ENCODE measurements around the gene PALLD. TPM values are rescaled to one million over a fixed set of nuclear protein-coding genes. Genes with fewer than 3 reads are reported as not detected.

Gene PALLD
- total RNA-seq, 1 experiment from 2014 or later = 20.9 TPM

DNA sequence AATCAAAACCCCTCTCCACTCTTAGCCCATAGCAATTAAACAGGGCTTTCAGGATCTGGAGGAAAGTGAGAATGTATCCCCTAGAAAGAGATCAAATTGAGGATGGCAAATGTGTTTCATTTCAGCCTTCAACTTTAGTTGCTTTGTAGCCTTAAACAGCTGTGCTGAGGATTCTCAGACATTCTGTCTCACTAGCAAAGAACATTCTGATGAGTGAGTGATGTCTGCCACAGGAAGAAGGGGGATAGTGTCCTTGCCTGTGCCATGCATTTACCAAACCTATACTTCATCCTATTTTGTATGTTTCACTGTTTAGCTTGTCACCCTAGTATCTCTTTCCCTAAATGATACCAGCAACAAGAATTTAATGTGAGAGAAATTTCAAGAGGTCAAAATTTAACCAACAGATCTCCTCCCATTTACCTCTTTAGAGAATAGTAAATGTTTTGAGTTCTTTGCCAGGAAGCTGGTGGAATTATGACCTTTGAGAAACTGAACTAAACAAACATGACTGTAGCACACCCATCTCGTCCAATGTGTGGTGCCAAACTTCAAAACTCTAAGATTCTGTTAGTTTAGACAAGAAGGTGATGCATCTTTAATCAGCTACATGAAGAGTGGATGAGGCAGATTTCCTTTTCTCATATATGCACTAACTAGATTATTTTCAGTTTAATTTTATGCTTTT, 165.6 kb downstream of the PALLD start:
- in situ Hi-C loops (cut with HindIII; ENCODE audit: low pct_unique_long_range_greater_than_20kb, low sequenced_read_pairs) = no loop called here
- no peak for DNase-seq (ENCODE audit: low read depth, low spot score)

DNA sequence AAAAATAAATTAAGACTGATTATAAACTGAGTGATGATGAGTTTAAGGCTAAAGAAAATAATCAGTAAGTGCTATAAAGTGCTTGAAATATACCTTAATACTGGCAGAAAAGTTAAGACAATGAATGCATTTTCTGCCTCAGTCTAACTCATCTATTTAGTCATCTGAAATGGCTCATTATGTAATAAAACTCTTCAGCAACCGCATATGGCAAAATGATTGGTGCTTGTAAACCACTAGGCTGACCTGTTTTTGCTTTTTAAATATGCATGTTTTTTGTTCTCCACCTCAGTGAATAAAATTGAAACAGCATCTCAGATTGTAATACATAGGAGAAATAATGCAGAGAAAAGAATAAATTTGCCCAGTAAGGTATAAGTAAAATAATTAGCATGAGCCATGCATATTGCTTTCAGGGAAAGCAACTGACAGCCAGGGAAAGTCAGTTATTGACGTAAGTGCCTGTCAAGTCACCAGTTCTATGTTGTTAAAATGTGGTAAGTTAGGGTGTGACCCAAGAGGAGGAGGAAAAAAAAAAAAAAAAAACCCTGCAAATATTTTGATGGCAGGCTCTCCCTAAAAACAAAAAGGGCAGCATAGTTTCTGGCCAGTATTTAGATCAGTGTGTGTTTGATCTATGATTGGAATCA, 167.5 kb downstream of the PALLD start:
- DNase-seq (ENCODE audit: low read depth, low spot score) = no peak
- in situ Hi-C loops (cut with HindIII; ENCODE audit: low pct_unique_long_range_greater_than_20kb, low sequenced_read_pairs) = no loop called here

DNA sequence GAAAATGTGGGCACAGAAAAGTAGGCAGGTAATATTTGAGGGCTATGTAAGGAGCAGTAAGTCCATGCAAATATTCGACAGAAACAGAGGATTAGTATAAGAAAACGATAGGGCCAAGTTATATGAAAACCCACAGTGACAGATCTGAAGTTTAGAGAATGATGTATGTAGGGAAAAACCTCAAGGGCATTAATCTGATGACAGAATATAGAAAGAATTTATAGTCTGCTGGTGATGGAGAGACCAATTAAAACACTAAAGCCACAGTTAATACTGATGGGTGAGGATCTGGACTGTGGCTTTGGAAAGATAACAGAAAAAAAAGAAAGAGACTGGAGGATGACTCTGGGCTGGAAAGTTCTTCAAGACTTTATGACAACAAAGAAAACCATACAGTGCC, 169.7 kb downstream of the PALLD start:
- in situ Hi-C loops (cut with HindIII; ENCODE audit: low pct_unique_long_range_greater_than_20kb, low sequenced_read_pairs) = no loop called here
- no peak for DNase-seq (ENCODE audit: low read depth, low spot score)

DNA sequence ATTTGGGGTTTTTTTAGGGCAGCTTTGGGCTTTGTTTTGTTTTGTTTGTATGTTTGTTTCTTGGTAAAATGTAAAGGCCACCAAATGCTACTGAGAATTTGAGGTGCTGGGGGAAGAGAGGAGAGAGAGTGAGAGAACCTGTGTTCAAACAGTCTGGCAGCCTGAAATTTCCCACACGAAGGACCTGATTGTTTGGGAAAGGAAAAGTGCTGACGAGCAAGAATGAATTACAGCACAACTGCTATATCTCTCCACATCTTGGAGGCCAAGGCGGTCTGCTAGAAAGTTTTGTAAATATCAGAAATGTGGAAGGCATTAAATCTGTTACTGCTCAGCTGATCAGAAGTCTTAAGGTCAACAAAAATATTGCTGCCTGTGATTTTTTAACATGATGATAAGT, 170.5 kb downstream of the PALLD start:
- in situ Hi-C loops (cut with HindIII; ENCODE audit: low pct_unique_long_range_greater_than_20kb, low sequenced_read_pairs) = no loop called here

DNA sequence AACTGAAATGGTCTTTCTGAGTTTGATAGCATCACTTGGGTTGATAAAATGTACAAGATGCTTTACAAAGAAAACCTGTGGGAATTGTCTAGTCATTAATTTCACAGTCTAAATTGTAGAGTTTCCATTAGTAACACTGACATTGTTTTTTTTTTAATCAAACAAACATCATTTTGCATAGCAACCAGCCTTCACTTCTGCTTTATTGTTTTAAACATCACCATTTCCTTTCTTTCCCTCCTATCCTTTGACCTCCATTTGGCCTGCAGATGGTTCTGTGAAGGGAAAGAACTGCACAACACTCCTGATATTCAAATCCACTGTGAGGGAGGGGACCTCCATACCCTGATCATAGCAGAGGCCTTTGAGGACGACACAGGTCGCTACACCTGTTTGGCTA, 171.1 kb downstream of the PALLD start:
- DNase-seq (ENCODE audit: low read depth, low spot score) = no peak
- in situ Hi-C loops (cut with HindIII; ENCODE audit: low pct_unique_long_range_greater_than_20kb, low sequenced_read_pairs) = no loop called here

More for the DNA sequence above, 170.5 kb downstream of the PALLD start:
- no peak for DNase-seq (ENCODE audit: low read depth, low spot score)

DNA sequence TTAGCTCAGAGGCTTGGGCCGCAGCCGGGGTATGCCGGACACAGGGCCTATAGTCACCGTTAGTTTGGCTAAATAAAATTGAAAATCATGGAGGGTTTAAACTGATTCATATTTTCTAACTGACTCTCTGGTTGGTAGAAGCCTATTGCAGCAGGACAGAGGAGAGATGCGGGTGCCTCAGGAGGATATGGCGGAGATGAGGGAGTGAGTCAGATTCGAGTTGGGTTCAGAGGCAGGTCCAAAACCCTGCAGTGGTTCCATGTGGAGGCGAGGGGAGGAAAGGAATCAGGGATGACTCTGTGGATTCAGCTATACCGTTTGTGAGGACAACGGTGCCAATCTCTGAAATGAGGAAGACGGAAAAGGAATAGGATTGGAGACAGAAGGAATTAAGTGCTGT, 176.6 kb downstream of the PALLD start:
- no peak for DNase-seq (ENCODE audit: low read depth, low spot score)
- in situ Hi-C loops (cut with HindIII; ENCODE audit: low pct_unique_long_range_greater_than_20kb, low sequenced_read_pairs) = no loop called here

DNA sequence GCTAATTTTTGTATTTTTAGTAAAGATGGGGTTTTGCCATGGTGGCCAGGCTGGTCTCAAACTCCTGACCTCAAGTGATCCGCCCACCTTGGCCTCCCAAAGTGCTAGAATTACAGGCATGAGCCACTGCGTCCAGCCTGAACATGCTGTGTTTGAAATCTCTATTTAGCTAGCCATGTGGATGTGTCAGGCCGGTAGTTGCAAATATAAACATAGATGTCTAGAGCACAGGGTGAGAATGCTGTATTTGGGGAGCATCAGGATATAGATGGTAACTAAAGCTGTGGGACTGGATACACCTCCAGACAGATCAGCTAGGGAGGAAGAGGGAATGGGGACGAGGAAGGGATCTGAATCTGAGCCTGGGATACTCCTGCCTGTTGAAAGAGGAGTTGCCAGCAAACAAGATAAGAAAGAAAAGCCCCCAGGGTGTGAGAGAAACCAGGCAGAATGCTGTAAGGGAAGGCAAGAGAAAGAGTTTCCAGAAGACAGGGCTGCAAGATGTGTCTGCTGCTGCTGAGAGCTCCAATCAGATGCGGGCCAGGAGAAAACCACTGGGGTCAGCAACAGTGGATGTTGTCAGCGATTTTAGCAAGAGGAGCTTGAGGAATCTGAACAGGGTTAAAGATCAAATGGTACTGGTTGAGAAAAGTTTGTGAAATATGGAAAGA, 177.4 kb downstream of the PALLD start:
- in situ Hi-C loops (cut with HindIII; ENCODE audit: low pct_unique_long_range_greater_than_20kb, low sequenced_read_pairs) = no loop called here
- no peak for DNase-seq (ENCODE audit: low read depth, low spot score)

DNA sequence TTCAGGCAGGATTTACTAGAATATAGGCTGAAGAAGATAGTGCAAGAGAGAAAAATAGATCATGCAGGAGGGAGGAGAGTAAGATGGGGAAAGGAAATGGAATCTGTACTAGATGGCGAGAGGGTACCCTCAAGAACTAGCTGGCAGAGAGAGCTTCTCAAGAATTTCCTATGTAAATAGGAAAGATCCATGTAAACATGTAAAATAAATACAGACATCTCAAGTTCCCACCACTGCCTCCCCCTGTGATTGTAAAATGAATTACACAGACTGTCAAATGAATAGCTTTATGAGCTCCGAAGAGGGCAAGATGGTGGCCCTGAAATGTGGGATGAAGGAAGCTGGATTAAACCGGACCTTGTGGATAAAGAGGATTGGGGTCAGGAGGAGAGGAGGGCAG, 178.0 kb downstream of the PALLD start:
- in situ Hi-C loops (cut with HindIII; ENCODE audit: low pct_unique_long_range_greater_than_20kb, low sequenced_read_pairs) = no loop called here
- no peak for DNase-seq (ENCODE audit: low read depth, low spot score)

DNA sequence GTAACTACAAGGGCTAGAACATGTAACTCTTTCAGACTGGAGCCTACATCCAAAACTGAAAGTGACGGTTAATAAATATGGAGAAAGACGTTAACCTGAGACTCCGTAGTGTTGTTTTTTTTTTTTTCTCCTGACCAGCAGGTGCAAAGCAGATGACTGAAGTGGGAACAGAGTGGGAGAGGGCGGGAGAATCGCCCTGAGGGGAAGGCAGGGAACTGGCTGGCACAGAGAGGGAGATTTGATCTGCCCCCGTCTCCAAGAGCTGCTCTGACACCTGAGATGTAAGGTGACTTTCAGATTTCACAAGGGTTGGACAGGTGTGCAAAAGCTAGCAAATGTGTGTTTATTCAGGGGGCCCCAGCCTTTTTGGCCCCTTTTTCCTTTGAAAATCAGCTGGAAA, 180.2 kb downstream of the PALLD start:
- DNase-seq (ENCODE audit: low read depth, low spot score) = no peak
- in situ Hi-C loops (cut with HindIII; ENCODE audit: low pct_unique_long_range_greater_than_20kb, low sequenced_read_pairs) = no loop called here

DNA sequence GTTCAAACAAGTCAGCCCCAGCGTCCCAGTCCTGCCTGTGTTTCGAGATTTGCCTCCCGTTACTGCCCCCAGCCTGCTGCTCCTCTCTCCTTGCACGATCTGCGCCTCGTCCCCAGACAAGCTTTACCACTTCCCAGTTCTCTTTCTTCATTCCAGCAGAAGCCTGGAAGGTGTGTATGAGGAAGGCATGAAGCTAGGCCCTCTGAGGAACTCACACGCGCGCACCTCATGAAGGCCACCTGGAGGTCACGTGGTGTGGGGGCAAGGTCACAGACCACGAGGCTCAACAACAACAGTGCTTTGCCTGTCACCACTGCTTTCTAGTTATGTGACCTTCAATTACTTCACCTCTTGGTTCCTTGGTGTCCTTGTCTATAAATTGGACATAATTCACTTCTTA, 181.0 kb downstream of the PALLD start:
- in situ Hi-C loops (cut with HindIII; ENCODE audit: low pct_unique_long_range_greater_than_20kb, low sequenced_read_pairs) = no loop called here
- DNase-seq (ENCODE audit: low read depth, low spot score) = no peak

DNA sequence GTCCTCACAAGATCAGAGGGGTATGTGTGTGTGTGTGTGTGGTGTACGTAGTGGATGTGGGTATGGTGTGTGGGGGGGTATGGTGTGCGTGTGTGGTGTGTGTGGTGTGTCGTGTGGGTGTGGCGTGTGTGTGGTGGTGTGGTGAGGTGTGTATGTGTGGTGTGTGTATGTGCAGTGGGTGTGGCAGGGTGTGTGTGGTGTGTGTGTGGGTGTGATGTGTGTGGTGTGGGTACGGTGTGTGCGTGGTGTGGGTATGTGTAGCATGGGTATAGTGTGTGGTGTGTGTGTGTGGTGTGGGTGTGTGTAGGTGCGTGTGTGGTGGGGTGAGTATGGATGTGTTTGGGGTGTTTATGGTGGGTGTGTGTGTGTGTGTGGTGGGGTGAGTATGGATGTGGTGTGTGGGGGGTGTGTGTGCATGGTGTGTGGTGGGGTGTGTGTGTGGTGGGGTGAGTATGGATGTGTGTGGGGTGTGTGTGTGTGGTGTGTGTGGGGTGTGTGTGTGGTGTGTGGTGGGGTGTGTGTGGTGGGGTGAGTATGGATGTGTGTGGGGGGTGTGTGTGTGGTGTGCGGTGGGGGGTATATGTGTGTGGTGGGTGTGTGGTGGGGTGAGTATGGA, 182.0 kb downstream of the PALLD start:
- in situ Hi-C loops (cut with HindIII; ENCODE audit: low pct_unique_long_range_greater_than_20kb, low sequenced_read_pairs) = no loop called here
- no peak for DNase-seq (ENCODE audit: low read depth, low spot score)

DNA sequence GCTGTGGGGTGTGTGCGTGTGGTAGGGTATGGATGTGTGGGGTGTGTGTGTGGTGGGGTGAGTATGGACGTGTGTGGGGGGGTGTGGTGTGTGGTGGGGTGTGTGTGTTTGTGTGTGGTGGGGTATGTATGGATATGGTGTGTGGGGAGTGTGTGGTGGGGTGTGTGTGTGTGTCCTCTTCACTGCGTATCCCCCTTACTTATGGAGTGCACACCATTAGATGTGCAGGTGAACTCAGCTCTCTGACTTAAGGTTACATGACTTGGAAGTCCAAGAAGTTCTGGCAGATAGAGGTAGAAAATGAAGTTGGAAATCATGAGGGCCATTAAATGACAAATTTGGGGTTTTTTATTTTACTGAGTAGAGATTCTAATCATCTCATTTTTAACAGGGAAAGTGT, 182.5 kb downstream of the PALLD start:
- DNase-seq (ENCODE audit: low read depth, low spot score) = no peak
- in situ Hi-C loops (cut with HindIII; ENCODE audit: low pct_unique_long_range_greater_than_20kb, low sequenced_read_pairs) = no loop called here

DNA sequence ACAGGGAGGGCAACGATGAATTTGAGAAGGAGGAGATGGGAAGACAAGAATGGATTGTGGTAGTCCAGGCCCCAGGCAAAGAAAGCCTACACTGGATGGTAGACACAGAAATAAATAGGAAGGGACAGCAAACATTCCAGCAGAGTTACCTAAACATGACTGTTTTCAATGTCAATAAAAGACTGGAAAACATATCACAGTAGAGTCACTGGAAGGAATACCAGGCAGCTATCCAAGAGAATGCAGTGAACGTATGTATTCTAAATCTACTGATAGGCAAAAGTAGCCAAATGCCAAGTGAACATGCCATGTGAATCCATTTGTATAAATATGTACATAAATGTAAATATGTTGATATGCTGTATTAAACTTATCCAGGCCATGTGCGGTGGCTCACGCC, 183.0 kb downstream of the PALLD start:
- no peak for DNase-seq (ENCODE audit: low read depth, low spot score)
- in situ Hi-C loops (cut with HindIII; ENCODE audit: low pct_unique_long_range_greater_than_20kb, low sequenced_read_pairs) = no loop called here

DNA sequence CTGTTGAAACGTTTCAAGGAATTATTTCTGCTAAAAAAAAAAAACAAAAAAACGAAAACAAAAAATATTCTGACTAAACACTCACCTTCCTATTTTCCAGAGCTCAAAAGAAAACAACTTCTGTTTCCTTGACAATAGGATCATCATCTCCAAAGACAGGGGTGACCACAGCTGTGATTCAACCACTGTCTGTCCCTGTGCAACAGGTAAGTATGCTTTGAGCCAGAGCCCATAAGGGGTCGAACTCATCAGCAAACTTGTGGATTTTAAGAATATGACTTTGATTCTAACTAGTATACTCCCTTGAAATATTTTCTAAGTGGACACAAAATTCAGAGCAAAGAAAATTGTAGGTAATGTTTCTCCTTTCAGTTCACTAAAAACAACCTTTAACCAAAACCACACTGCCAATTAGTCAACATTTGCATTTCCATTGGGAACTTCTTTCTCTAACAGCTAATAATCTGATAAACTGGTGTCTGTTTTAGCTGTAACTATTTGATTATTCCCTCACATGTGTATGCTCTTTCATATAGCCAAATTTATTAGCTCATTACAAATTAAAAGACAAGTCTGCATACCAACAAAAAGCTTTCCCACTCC, 186.1 kb downstream of the PALLD start:
- in situ Hi-C loops (cut with HindIII; ENCODE audit: low pct_unique_long_range_greater_than_20kb, low sequenced_read_pairs) = no loop called here
- DNase-seq (ENCODE audit: low read depth, low spot score) = no peak

DNA sequence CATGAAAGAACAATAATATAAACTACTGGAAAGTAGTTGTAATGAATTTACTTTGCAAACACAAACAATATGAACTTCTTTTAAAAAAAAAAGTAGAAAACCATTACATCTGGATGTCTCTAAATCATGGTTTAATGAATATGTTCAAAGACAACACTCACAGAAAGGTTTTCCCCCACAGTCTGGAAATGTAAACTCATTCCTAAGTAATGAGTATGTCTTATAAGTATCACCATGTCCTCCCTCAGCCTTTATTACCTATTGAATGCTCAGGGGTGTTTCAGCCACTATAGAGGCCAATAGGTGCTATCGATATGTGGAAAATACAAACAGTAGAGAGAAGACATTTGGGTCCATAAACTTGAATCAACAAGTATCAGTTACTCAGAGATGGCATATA, 186.7 kb downstream of the PALLD start:
- no peak for DNase-seq (ENCODE audit: low read depth, low spot score)
- in situ Hi-C loops (cut with HindIII; ENCODE audit: low pct_unique_long_range_greater_than_20kb, low sequenced_read_pairs) = no loop called here

DNA sequence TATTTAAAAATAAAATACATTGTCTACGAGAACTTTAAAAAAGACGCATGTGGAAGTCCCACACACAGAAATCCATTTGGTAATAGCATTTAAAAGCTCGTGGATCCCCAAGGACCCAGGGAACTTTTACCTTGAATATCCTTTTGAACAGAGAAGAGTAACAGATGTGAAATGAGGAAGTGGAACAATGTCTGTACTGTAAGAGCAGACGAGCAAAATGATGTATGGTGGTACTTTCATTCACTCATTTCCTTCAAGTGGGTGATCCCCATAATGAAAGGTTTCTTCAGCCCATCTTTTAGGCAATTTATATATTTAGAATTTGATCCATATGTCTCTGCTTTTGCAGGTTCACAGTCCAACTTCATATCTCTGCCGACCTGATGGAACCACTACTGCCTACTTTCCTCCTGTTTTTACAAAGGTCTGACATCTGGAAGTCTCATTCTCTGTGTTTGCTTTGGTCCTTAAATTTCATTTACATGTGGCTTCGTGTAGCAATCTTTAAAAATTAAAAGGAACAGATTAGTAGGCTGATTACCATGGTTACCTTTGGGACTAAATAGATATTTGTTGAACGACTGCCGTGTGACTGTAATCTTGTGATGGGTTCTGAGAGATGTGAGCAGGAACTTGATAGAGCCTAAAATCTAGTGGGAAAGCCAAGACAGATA, 188.4 kb downstream of the PALLD start:
- no peak for DNase-seq (ENCODE audit: low read depth, low spot score)
- in situ Hi-C loops (cut with HindIII; ENCODE audit: low pct_unique_long_range_greater_than_20kb, low sequenced_read_pairs) = no loop called here

DNA sequence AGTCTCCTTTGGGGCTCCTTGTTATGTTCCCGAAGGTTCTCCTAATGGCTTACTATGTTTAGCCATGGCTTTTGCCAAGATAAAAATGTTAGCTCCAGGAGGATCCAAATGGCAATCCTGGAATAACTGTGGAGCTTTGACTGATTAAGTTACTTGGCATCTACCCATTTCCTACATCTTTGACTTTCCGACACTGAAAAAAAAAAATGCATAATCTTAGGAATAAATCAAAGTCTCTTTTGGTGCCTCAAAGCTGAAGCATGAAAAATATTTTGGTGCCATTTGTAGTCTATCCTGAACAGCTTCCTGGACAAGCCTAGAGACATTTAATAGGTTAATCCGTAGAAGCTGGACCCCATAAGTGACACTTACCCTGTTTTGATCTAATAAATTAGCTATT, 191.7 kb downstream of the PALLD start:
- no peak for DNase-seq (ENCODE audit: low read depth, low spot score)
- in situ Hi-C loops (cut with HindIII; ENCODE audit: low pct_unique_long_range_greater_than_20kb, low sequenced_read_pairs) = no loop called here

DNA sequence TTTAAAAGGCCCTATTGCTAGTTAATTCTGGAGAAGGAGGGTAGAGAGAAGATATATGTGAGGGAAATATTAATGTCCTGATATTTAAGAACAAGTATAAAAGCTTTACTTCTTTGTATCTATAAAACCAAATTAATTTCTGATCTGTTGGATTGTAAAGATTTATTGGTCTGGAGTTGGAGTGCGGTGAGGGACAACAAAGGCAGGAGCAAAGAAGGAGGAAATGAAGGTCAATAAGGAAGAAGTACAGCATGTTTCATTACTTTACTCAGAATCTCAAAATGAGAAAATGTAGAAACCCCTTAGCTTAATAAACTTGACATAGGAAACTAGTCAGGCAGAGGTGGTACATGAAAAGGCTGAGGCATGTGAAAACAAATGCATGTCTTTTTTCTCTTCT, 192.9 kb downstream of the PALLD start:
- DNase-seq (ENCODE audit: low read depth, low spot score) = no peak
- in situ Hi-C loops (cut with HindIII; ENCODE audit: low pct_unique_long_range_greater_than_20kb, low sequenced_read_pairs) = no loop called here
